HG02938 (cell line): ENCODE data around the gene RXRA.

Source experiments
- ATAC-seq: cut with Tn5 transposase; IDR thresholded peaks from one replicate; pipeline ENCODE4 v1.9.1; 2021; ENCODE audit warnings: mild to moderate bottlenecking, moderate library complexity; ENCODE audit not compliant: unreplicated experiment

Gene RXRA

DNA sequence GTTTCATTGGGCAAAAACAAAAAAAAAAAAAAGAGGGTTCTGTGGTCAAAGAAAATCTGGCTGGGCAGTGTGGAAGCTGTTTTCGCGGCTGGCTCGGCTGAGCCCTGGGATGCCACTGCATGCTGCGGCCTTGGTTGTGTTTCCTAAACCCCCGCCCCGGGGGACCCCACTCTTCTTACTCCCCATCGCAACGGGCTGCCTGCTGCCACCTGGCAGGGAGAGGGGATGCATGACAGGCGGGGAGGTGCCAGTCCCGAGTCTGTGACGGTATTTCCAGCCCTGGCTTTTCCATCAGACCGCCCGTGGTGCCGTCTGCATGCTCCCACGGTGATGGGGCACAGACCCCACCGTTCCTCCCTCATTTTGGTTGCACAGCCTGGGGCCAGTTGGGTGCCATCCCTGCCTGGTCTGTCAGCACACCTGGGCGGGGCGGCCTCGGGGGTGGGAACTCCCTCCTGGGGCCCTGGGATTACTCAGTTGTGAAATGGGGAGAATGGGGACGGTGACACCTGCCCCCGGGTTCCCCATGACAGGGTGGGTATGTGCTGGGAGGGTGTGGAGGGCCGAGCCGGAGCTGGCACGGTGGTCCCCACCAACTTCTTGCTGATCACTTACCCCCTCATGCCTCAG, 101.0 kb downstream of the RXRA start:
- ATAC-seq, result no peak

DNA sequence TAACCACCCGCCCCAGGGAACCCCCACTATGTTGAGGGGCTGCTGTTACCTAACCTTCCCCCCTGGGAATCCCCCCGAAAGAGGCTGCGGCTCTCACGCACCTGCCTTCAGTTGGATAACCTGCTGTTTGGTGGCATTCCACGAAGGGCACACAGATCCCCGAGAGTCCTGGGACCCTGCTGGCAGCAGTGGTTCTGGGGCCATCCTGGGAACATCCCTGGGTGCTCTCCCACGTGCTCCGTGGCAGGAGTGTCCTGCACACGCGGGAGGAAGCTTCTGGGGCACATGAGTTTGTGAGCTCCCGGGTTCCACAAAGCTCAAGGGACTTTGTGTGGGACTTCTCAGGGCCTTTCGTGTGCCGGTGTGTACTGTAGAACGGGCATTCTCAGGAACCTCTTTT, 102.3 kb downstream of the RXRA start:
- ATAC-seq, result no peak

DNA sequence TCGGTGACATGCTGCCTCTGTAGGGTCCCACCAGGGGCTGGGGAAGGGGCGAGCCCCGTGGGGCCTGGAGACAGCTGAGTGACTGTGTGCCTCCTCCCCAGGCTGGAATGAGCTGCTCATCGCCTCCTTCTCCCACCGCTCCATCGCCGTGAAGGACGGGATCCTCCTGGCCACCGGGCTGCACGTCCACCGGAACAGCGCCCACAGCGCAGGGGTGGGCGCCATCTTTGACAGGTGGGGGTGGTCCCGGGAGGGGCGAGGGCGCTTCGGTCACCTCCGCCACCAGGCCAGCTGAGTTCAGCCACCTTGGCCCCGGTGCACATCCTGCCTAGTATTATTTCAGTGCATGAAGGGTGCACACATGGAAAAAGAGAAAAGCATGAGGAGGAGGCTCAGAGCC, 102.8 kb downstream of the RXRA start:
- ATAC-seq, result no peak

DNA sequence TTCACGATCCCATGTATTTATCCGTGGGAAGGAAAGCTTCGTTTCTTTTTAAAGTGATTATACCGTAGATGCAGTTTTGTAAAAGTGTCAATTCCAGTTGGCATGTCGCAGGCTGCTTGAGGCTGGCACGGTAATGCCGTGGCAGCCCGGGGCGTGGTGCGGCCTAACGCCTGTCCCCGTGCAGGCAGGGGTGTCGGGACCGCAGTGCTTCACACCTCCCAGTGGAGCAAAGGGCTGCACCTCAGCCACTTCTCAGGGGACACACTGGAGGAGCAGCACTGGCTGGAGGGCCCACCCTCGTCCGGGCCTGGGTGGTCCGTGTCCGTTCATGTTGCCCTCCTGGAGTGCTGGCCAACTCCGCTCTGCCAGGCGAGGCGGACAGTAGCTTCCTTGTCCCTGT, 103.2 kb downstream of the RXRA start:
- no peak for ATAC-seq

DNA sequence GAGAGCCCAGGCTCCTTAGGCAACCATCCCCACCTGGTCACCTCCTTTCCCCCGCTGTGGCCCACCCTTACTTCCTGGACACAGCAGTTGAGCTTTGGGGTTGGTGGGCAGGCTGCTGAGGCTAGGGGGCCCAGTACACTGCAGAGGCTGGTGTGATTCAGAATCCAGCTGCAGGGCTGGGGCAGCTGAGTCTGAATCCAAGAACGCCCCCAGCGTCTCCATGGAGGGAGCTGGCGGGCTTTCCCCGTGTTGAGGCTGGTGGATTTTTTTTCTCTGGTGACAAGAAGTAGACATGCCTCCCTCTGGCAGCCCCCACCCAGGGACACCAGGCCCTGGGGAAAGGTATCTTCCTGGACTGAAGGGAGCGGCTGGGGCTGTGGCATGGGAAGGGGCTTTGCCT, 104.8 kb downstream of the RXRA start:
- ATAC-seq, result no peak

DNA sequence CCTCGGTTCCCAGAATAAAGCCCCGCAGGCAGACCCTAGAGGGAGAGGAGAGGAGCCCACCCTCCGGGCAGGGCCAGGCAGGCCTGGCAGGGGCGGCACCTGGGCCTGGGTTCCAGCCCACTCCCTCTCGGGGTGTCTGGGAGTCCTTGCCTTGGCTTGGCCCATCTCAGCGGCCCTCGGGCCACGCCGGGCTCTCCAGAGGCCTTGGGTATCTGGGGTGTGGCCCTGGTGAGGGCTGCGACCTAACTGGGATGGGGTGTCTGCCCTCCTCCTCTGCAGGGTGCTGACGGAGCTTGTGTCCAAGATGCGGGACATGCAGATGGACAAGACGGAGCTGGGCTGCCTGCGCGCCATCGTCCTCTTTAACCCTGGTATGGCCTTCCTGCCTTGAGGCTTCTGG, 105.4 kb downstream of the RXRA start:
- ATAC-seq, result no peak

DNA sequence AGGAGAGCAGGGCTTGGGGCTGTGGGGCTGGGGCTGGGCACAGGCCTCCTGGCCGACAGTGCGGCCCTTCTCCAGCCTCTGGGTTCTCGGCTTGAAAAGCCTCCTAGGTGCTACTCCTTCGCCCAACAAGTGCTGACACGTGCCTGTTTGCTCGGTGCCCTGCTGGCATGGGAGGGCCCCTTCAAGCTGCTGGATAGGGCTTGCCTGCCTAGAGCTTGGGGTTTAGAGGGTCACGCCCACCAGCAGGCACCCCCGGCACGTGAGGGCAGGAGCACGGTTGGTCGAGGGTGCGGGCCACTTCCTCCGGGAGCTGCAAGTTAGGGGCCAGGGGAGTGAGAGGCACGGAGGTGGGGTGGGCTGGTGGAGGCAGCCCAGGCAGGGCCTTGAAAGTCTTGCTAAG, 106.2 kb downstream of the RXRA start:
- ATAC-seq, result no peak

DNA sequence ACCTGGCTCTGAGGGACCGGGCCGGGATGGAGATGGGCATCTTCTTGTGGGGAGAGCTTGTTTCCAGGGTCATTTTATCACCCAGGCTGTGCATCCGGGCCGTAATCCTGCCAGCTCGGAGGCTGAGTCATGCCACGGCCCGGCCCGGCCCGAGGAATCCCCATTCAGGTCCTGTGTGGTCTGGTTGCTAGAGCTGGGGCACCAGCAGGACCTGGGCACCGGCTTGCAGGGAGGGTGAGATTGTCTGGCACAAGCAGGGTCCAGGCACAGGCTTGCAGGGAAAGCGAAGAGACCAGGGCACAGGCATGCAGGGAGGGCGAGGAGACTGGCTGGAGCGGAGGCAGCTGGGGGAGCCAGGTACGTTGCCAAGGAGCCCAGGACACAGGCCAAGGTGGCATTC, 106.8 kb downstream of the RXRA start:
- ATAC-seq, result no peak

DNA sequence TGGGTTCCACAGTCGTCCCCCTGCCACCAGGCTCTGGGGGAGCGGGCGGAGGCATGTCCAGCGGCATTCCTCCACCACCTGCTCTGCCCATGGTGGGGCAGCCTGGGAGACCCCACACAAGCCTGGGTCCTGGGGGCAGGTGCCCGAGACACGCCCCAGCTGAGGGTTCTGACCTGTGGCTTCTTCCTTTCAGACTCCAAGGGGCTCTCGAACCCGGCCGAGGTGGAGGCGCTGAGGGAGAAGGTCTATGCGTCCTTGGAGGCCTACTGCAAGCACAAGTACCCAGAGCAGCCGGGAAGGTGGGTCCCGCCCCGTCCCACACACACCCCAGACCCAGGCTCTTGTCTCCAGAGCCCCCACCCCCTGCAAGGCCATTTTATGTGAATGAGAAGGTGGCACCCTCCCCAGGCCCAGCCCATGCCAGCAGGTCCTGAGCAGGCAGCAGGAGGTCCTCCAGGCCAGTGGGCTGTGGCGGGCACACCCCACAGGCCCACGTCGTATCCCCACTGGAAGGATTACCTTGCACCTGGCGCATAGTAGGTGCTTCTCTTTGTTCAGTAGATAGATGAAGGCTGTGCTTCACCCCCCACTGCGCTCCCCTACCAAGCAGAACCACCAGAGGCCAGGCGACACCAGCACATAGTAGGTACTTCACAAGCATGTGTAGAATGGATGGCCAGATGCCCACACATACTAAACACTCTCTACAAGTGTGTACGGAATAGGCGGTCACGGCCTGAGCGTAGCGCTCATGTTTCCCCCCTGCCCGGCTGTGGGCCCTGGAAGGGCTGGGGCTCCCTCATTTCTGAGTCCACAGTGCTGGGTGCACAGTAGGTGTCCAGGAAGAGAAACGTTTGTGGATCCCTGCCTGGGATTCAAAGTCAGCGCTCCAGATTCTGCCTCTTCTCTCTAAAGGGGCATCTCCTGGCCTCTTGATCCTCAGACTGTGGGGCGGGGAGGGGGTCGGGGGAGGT, 107.9 kb downstream of the RXRA start:
- no peak for ATAC-seq

DNA sequence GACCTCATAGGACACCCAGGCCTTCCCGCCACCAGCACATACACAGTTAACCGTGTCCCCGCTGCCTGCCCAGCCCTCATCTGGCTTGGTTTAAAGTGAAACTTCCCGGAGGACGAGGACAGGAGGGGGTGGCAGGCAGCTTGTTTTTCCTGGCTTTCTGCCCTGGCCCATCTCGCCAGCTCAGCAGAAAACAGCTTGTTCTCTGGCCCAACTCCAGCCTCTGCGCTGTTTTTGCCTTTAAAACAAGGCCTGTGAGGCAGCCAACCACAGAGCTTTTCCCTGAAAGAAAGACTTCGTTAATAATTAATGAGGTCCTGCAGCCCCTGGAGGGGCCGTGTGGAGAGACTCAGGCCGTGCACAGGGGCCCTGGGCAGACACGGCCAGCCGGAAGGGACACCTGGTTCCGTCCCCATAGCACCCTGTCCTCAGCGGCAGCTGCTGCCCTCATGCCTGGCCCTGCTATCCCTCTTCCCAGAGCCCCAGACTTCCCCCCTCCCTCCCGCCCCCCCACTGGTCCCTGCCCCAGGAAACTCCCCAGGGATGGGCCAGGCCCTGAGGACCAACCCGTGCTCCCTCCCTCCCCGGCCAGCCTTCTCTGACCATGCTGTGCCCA, 108.7 kb downstream of the RXRA start:
- no peak for ATAC-seq

DNA sequence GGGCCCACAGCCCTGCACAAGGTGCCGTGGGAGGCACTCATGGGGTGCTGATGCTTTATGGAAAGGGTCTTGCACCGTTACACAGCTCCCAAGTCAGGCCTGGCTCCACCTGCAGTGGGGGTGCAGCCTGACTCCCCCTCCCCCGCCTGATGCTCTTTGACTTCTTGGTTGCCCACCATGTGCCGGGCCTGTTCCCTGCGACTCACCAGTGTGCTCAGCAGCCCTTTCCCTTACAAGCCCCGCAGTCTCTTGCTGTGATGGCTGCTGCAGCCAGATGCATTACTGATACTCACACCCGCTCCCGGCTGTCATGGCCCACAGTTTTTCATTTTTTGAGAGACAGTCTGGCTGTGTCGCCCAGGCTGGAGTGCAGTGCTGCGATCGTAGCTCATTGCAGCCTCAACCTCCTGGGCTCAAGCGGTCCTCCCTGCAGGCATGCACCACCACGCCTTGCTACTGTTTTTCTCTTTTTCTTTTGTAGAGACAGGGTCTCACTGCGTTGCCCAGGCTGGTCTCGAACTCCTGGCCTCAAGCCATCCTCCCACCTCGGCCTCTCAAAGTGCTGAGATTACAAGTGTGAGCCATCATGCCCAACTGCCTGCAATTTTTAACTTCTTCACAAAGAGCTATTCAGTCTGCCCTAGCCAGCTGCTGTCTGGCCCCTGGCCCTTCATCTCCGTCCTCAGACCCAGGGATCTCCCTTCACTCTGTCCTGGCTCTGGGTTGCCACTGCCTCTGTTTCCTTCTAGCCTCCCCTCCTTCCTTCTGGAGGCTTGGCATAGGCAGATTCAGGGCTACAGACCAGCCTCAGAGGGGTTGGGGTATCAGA, 109.5 kb downstream of the RXRA start:
- ATAC-seq, result no peak

DNA sequence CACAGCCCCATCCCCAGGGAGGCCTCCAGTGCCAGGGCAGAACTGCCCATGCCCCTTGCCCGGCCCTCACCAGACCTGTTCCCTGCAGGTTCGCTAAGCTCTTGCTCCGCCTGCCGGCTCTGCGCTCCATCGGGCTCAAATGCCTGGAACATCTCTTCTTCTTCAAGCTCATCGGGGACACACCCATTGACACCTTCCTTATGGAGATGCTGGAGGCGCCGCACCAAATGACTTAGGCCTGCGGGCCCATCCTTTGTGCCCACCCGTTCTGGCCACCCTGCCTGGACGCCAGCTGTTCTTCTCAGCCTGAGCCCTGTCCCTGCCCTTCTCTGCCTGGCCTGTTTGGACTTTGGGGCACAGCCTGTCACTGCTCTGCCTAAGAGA, 110.1 kb downstream of the RXRA start:
- no peak for ATAC-seq

DNA sequence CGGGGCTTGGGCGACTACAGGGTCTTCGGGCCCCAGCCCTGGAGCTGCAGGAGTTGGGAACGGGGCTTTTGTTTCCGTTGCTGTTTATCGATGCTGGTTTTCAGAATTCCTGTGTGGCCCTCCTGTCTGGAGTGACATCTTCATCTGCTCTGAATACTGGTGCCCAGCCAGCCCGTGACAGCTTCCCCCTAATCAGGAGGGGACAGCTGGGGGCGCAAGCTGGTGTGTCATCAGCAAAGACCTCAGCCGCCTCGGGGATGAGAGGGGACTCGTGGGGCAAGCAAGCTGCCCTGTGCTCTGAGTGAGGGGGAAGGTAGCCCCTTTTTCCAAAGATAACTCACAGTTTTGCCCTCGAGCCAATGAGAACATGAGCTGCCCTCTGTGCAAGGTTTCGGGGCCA, 110.7 kb downstream of the RXRA start:
- ATAC-seq, result no peak

DNA sequence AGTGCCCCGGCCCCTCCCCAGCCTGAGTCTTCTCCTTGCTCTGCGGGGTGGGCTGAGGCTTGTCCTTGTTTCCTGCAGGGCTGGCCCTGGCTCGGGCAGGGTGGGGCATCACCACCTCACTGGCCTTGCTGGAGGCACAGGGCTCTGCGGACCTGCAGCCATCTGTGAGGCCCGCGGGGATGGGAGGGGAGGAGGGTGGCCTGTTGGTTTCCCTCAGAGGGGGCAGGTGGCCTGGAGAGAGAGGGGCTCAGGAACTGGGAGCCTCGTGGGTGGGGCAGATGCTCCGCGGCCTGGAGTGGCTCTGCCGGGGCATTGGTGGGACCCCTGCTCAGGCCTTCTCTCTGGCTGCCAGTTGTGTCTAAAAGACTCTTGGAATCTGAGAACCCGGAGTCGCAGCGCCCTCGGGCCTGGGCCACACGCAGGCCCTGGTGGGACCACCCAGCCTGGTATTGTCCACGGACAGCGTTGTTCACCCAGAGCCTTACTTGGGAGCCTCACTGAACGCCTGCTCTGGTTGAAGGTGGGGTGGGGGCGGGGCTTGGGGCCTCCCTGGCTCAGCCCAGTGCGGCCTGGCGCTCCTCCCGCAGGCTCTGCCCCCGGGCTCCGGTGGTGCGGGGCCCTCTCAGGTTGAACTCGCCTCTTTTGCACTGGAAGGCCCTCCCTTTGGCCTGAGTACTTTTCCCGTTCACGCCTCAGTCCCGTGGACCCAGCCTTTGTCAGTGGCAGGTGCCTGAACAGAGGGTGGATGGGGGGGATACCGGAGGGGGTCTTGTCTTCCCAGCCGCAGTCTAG, 111.3 kb downstream of the RXRA start:
- ATAC-seq, result no peak

DNA sequence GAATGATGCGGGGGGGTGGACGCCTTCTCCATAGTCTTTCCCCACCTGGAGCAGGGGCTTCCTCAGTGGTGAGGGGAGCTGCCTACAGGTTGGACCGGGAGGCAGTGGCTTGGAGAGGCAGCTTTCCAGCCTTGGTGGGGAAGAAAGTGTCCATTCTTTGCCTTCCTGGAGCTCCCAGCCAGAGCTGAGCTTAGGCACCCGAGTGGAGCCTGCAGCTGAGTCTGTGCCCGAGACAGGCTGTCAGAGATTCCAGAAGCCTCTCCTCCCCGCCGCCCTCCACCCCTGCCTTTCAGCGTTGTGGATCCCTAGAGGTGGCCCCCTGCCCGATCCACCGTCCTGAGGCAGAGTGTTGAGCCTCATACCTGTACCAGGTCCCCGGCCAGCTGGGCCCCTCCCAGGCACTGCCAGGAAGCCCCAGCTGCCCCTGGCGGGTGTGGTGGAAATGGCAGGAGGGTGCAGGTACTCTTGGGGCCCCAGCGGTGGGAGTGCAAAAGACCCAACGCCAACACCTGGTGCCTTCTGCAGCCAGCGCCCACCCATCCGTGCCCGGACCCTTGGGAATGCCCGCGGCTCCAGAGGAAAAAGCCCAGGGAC, 112.0 kb downstream of the RXRA start:
- no peak for ATAC-seq

DNA sequence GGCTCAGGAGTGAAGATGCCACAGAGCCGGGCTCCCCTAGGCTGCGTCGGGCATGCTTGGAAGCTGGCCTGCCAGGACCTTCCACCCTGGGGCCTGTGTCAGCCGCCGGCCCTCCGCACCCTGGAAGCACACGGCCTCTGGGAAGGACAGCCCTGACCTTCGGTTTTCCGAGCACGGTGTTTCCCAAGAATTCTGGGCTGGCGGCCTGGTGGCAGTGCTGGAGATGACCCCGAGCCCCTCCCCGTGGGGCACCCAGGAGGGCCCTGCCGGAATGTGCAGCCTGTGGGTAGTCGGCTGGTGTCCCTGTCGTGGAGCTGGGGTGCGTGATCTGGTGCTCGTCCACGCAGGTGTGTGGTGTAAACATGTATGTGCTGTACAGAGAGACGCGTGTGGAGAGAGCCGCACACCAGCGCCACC, 113.1 kb downstream of the RXRA start:
- no peak for ATAC-seq

DNA sequence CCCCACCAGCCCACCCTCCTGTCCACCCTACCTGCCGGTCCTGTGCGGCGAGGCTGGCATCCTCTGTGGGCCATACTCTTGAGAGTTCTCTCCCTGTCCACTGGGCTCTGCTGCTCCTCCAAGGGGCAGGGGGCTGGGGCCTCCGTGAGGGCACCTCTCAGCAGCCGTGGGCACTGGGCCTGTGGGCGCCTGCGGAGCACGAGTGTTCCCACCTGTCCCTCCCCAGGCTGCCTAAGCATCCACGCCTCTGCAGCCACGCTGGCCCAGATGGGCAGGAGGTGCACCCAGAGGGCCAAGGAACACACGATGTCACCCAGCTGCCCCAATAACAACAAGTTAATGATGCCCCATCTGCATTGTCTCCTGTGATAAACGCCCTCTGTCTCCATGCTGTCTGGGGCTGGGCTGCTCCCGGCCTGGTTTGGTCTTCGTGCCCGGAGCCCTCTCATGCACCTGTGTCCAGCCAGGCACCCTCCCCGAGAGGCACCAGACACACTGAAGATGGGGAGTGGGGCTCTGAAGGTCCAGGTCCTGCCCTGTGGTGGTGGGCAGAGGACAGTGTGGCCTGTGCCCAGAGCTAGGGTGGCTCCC, 114.5 kb downstream of the RXRA start:
- no peak for ATAC-seq

DNA sequence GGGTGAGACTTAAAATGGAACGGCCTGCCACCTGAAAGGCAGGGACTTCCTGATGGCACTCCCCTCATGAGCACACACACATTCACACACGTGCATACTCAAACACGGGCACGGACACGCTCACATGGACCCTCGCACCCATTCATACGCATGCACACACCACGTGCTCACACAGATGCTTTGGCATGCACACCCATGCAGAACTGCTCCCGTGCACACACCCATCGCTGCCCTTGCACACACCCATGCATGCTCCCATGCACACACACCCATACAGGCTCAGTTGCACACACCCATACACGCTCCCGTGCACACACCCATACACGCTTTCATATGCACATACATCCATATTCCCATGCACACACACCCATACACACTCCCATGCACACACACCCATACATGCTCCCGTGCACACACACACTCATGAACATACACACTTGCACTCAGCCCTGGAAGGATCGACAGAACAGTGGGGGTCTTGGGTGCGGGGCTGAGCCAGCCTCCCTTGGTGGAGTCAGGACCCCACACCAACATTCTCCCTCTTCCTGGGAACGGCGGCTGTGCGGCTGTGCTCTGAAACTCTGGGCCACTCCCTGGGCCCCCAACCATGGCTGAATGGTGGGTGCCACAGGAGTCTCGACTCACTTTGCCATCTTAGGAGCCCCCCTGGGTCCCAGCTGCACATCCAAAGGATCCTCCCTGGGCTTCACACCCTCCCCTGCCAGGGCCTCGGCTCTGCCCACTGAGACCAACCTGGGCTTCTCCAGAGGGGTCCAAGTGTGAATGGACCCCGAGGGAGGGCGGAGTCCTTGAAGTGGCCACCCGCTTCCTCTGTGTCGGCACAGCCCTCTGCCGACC, 115.2 kb downstream of the RXRA start:
- no peak for ATAC-seq

DNA sequence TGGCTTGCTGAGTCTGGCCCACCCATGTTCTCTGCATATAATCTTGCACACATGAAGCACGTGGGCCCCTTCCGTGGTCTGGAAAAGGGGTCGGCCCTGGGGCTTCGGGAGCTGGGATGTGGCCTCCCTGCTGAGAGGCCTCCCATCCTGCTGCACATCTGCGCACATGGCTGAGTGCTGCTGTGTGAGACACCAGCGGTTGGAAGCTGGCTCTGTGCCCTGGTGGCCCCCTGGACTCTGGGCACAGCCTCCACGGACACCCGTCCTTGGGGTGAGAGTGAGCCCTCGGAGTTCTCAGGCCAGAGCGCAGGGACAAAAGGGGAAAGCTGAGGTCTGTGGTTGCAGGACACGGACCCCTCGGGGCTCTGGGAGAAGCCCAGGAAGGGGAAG, 115.8 kb downstream of the RXRA start:
- no peak for ATAC-seq
